GM12873 (cell line): ENCODE results near the gene CSMD2.

Experiments
- CTCF ChIP-seq: IDR thresholded peaks from 2 replicates; pipeline ENCODE4 v1.5.1; 2012; ENCODE audit warnings: low read depth, mild to moderate bottlenecking, moderate library complexity, low read length, control low read depth; ENCODE audit not compliant: insufficient read depth; ENCODE audit errors: missing control alignments

Gene CSMD2

GRCh38 chr1:33768106-33768505 is 396.9 kb downstream of the CSMD2 start:
- TF ChIP-seq CTCF = no peak

DNA sequence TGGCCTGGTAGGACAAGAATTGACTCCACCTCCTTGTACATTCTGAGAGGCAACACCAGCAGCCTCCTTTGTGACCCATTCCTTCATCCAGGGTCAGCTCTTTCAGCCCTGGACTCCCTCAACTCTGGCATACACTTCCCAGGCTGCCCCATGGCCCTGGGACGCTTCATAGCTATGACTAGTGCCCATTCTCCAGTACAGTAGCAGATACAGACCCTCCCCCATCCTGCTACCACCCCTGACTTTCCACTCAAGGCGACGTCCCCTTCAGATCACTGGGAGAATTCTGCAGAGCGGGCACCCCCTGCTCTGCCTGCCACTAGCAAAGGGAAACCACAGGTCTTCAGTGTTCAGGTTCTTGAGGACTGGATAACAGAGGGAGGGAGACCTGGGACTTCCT is 400.9 kb downstream of the CSMD2 start:
- no peak for TF ChIP-seq CTCF

DNA sequence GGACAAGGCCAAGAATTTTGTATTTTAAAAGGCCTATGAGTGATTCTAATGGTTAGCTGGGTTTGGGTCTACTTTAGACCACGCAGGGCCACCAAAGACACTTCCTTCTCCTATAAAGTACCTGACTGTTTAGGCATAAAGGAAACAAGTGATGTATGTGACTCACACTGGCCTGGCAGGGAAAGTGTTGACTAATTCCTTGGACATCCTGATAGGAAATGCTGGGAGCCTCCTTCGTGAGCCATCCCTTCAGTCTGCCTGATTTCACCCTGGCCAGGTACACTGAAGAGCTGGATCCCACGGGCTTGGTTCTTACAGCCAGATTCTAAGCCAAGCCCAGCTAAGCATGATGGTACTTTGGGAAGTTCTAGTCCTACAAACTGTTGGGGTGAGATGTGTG is 401.6 kb downstream of the CSMD2 start:
- no peak for TF ChIP-seq CTCF

- TF ChIP-seq CTCF = no peak
These were observed 402.1 kb downstream of the CSMD2 start for GRCh38 chr1:33762962-33763361.

DNA sequence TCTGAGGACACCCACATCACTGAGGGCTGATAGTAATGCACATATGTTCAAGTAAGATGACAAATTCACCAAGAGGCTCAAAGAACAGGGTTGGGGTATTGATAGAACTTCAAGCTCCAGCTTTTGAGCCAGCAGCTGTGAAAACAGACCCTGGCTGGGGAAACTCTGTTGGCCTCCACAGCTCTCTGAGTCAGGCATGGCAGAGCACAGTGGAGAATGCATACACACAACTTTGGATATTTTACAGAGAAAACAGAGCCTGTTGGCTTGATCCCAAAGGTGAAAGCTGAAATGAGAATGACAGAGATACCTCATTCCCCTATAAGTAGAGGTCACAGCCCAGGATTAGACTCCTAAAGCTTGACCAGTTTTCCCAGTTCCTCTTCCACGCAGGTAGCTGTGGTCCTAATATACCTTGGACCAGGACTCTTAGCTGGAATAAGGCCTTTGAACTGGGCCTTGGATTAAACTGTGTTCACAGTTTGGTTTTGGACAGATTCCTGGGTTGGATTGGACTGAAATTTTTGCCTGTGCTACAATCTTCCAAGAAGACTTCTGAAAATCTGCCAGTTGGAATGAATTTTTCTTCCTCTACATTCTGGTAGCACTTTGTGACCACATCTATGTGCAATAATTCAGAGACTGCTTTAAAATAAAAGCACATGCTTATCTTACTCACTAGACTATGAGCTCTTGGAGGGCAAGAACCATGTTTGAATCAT is 402.8 kb downstream of the CSMD2 start:
- TF ChIP-seq CTCF = no peak

DNA sequence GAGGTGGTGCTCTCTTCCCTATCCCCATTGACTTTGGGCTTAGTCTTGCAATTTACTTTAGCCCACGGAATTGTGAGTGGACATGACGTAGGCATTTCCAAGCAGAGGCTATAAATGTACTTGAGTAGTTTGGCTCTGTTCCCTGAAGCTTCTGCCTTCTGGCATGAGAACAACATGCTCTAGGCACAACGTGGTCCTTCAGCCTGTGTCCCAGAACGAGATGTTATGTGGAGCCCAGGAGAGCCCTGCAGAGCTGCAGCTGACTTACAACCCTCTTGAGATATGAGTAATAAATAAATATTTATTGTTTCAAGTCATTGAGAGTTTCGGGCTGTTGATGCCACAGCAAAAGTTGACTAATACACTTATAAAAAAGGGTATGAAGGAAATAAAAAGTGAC is 406.3 kb downstream of the CSMD2 start:
- TF ChIP-seq CTCF = no peak

- no peak for TF ChIP-seq CTCF
These were observed 411.8 kb downstream of the CSMD2 start for GRCh38 chr1:33753087-33753856.
